Brain pericyte (primary cell): ENCODE data around the gene CMSS1.

Experiments used
- DNase-seq: peaks from one replicate; pipeline ENCODE4 v3.0.0-alpha.2; 2012; ENCODE audit warnings: low read depth, low spot score

The CMSS1 gene

DNA sequence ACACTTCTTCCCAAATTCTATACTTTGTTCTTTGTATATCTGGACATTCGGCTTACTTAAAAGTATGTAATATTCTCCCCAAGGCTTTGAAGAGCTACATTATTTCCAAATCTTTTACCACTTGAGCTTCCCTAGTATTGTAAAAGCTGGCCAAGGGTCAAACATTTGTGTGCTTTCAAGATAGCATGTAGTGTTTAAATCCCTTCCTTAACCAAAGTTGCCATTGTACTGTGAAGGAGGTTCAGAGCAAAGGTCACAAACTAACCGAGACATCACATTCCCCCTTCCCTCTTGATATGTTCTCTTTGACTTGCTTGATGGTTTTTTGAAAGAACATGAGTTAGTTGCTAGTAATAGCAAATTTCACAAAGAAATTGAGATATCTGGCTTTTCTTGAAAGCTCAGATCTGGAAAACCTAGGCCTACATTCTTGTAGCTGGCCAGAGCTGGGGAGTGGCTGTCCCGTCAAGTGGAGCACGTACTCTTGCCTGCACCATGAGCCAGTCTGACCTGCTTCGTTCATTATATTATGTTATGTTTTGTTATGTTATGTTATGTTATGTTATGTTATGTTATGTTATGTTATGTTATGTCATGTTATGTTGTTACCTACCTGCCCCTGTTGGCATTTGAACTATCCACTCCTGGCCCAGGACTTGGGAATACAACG is 236.4 kb downstream of the CMSS1 start:
- DNase-seq = no peak

DNA sequence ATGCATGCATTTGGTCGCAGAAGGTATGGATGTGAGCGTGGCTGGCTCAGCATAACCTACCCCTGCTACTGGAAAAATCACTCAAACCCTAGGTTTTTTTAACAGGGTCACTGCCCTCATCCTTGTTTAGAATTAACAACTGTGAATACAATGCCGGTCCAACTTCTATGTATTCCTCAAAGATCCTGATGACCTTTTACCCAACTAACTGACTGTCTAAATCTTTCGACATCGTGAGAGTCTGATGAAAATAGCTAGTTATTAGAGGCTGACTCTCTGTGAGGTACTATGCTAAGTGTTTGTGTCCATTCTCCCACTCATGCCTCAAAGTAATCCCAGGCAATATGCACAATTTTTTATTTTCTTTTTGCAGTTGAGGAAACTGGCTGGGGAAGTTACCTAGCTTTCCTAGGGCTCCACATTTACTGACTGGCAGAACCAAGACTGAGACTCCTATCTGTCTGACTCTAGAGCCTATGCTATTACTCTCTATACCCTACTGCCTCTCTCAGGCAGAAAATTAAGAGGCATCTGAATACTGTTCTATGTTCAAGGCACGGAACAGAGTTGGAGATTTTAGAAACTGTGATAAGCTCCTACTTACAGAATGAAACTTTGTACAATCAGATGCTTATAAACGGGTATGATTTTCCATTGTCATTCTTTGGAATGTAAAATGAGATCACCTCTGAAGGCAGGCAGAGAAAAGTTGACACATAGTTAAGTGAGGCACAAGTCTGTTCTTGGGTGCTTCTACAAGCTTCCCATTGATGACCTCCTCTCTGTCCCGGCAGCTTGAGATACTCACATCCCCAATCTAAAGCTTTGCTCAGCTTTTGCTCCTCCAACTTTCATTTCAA is 240.3 kb downstream of the CMSS1 start:
- no peak for DNase-seq

DNA sequence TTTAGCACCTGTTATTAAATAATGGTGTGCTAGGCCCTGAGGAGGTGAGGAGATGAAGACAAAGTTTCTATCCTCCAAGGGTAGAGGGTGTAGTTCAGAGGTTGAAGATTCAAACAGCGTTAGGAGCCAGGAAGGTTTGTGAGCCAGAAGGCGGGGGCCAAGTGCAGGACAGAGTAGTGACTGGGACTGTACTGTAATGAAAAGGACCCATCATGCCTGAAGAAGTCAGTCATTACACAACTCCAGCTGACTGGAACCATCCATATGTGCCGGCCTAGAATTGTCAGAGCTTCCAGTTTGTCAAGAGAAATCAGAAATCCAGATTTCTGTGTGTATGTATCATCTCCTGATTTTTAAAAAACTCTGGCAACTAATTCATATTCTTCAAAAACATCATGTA is 241.8 kb downstream of the CMSS1 start:
- DNase-seq = no peak

DNA sequence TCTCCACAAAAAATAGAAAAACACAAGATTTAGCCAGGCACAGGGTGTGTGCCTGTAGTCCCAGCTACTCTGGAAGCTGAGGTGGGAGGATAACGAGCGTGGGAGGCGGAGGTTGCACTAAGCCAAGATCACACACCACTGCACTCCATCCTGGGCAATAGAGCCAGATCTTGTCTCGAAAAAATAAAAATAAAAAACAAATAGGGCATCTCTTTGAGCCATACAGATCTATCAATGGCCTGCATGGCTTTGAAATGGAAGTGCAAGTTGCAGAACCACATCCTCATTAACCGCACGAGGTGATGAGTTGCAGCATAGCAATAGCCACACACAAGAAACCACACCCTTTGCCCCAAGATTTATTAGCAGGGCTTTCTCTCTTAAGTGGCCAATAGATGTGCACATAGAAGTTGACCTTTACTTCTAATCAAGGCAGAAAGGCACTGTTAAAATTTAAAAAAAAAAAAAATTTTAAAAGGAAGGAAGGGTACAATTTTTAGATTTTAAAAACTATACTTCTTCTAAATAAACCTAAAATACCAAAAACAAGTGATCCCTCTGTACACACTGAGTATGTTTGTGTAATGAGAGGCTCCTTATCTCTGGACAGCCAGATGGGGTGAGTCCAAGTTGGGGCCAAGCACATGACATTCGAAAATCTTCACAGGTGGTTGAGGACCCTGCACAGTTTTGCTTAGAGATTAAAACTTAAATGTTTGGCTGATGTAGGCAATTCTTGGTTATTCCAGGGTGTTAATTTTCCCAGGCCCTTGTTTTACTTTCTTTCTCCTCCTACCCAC is 243.2 kb downstream of the CMSS1 start:
- DNase-seq = no peak

DNA sequence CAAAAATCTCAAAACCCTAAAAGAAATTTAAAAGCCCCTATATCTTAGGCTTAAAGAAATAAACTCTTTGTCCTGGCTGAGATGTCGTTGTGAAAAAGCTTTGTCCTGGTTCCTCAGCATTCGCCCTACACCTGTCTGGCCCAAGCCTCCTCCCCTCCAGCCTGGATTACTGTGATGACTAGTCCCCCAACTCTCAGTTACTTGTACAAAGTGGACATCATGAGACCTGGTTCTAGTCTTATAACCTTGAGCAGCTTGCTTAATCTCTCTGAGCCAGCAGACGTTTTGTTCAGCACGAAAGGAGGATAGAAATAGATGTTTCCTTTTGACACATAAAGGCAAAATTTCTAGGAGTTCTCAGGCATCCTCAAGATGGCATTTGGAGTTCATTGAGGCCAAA is 245.0 kb downstream of the CMSS1 start:
- no peak for DNase-seq

DNA sequence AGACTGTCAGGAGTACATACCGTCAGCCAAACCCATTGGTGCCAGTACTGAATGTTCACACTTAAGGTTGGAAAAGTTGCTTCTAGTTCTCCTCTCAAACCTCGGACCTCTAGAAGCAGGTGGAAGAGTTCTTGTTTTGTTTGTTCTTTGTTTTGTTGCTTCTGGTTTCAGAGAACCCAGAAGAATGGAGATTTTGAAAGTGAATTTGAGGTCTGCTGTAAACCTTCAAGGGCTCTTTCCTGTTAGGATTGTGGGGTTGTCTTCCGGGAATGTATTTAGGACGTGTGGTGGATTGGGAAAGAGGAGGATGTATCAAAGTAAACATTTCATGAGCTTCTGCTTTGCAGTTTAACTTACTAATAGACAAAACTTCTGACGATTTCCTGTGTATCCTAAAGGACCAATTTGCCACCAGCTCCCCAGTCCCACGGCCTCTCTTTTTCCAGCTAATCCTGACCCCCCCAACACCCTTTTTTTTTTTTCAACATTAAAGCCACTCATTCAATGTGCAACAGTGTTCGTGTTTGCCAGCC is 246.3 kb downstream of the CMSS1 start:
- no peak for DNase-seq

DNA sequence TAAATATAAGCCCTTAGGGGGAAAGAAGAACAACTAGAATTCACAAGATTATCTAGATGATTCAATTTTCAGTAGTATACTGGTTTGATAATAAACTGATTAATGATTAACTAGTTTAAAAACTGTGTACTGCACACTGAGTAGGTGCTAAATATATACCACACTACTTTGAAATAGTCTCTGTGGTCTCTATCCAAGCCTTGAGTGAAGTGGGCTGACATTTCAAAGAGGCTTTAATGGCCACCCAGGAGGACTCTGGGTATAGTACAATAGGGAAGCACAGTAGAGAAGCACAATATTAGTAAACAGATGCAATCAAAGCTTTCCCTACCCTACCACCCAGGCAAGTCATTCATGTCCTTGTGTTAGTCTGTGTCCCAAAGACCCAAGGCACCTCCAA is 249.9 kb downstream of the CMSS1 start:
- DNase-seq = no peak

DNA sequence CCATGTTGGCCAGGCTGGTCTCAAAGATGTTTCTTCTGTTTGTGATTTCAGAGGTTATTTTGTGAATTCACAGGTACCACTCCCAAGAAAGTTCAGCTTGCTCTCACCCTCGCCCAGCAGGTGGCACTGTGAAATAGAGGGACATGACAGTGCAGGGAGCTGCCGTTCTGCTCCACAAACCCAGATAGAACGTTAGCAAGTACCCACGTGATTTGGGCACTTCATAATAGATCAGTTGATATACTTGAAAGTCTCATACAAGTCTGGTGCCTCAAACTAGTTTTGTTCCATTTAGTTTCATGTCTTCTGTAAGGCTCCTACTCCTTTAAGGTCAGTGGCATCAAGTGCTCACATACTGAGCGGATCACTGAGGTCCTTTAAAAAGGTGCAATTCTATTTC is 251.2 kb downstream of the CMSS1 start:
- no peak for DNase-seq

DNA sequence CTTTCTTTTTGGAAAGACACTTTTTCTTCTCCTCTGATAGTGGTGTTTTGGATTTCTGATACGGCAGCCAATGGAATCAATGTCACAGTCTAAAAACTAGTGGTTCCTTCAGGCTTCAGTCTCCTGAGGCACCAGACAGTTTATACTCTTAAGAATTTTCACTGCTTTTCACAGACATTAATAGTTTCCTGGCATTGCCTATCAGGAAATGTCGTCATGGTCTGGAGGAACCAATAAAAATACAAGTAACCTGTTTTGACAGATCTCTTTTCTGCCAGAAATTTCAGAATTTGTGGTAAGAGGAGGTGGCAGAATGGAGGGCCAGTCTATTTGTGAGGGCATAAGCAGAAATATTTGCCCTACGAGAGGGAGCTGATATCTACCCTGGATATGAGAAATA is 251.8 kb downstream of the CMSS1 start:
- no peak for DNase-seq

DNA sequence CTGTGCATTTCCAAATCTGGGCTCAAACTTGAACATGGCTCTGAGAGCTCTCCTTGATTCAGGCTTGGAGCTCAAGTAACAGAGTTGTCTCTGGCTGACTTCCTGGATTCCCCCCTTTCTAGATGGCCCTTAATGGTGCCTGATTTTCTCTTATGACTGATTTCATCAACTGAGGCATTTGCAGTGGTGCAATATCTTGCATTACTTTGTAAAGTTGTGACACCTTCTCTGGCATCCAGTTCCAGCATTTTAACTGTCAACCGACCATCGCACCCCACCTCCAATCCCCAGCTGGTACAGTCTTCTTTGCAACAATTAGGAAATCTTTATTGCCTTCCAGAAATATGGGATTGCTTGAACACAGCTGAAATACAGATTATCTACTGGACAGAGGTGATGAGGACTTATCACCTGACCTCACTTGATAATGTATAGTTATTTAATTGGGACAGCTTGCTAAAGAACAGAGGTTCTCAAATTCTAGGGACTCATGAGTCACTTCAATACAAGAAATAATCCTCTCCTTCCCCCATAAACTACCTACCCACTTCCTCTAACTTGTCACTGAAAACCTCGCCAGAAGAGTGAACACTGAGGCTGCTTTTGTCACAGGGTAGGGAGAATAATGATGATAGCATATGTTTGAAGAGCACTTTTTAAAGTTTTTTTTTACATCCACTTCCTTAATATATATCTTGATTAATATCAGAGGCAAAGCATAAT is 254.8 kb downstream of the CMSS1 start:
- DNase-seq = no peak

DNA sequence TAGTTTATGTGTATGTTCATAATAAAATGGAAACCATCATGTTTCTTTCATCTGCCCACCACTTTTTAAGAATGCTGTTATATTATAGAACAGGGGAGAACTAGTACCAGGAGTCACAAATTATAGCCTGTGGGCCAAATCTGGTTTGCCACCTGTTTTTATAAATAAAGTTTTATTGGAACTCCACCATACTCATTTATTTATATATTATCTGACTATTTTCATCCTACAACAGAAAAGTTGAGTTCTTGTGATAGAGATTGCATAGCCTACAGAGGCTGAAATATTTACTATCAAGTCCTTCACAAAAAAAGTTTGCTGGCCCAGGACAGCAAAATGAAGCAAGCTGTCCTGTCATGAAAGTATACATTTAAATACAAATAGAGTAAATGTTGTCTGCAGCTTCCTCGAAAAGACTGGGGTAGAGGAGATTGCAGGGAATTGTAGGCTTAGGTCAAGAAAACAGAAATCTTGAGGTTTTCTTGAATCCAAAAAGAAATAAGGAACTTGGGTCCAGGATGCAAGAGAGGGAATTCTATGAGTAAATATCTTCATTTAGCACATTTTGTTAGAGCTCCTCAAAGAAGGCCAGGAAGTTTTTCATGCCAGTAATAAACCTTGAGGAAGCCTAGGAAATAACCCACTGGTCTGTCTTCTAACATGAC is 255.5 kb downstream of the CMSS1 start:
- no peak for DNase-seq

DNA sequence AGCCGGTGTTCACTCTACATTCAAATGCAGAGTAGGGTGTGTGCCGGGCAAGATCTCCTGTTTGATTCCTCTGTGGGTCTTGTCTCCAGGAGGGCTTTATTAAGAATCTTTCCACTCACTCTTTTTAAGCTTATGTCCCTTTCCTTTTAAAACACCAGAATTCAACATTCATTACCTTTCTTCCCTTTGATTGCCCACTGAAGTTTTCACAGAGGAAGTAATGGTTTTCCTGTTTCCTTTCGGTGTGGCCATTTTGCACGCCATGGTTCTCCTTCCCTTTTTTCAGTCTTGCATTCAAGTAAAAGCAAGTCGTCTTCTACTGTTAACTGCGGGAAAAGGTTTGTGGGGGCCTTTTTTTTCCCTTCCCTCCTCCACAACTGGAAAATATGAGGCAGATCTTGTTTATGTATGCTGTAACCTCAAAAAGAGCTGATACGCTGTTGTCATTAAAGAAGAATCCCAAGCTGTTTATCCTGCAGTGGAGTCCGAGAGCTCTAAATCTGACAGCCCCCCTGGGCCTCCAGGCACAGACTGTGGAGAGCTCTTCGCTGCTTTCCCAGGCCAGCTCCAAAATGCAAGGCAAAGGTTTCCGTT is 256.1 kb downstream of the CMSS1 start:
- peak; percentile 62 for DNase-seq

DNA sequence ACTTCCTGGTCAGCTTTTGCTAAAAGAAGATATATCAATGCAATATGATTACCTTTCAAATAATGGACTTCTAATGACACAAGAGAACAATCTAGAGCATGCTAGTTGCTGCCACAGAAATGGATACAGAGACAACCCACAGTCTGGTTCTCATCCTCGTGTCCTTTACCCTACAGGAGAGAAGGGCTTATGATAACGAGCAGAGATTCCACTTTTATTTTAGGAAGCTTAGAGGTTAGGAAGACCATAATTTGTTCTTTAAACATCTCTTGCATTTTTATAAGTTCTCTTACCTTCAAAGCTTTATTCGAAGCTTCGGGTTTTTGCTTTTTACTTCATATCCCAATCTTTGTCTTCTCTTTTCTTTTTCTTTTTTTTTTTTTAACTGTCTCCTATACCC is 257.5 kb downstream of the CMSS1 start:
- DNase-seq = no peak

DNA sequence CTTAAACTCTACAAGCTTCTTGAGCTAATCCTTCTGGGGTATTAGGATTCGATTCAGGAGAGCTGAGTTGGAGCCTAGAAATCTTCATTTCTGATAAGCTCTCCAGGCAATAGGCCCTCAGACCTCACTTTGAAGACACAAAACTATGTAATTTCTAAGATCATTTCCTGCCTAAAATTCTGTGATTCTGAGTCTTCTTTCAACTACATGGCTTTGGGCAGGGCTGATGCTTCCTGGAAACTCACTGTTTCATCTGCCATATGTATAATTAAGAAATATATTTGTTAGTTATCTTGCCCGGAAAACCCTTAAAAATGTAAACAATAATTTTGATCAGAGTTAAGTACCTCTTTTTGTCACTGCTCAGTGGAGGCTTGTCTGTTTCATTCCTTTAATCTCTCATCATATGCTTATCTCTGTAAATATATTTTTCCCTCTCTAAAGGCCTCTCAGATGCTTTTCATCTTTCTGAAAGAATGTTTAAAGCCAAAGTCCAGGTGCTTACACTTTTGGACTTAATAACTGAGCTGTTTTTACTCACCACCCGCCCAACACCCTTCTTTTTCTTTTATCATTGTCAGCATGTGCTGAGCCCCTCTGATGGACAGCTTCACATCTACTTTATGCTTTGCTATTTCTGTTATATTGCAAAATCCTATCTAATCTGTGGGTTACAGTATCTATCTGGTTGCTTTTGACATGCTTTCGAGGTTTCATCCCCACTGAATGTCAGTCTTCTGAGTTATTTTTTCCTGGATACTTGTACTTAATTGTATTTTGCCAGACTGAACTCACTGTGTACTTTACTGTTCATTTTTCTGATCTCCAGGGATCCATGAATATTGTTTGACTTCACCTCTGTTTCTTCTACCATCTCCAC is 258.4 kb downstream of the CMSS1 start:
- no peak for DNase-seq

DNA sequence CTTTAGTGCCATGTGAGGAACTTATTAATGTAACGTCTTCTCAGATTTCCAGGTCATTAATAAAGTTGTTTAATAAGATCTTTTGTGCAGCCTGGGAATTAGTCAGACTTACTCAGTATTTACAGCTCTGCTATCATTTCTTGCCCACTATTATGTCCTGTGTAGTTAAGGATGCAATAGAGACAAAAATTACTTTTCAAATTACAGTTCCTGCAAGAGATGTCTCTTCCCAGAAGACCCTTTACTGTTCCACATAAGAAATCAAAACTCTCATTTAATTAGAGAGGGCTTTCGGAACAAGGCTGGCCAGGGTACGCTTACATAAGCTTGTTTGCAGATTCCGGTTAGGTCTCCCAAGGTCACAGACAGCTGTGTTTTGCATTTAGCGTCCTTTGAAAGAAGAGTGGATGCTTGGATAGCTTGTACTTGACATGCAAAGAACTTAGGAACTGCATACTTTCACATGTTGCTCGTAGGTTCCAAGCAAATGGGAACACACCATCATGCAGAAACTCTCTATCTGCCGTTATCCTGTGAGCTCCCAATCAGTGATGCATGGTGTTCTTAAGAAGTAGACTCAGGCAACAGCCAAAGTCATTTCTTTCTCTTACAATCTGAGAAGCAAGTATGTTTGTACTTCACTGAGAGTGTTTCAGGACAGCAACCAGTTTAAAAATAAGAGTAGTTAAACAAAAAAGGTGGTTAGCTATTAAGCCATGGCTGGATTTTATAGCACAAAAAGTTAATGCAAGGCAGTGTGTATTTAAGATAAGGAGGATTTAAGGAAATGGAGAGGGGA is 259.3 kb downstream of the CMSS1 start:
- no peak for DNase-seq

DNA sequence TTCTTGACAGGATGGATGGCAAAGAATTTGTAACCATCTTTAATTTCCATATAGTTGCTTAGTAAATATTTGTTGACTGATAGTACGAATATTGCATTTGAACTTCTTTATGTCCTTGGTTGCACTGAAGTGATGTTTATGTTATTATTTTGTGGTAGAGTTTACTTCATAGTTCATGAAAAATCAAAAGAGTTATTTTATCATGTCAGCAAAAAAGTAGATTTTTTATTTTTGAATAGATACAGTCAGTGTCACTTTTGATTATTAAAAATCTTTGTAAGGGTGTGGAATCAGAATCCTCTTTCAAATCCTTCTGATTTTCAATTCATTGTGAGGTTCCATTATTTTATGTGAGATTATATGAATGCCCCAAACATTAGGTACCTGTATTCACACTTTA is 261.7 kb downstream of the CMSS1 start:
- DNase-seq = no peak

DNA sequence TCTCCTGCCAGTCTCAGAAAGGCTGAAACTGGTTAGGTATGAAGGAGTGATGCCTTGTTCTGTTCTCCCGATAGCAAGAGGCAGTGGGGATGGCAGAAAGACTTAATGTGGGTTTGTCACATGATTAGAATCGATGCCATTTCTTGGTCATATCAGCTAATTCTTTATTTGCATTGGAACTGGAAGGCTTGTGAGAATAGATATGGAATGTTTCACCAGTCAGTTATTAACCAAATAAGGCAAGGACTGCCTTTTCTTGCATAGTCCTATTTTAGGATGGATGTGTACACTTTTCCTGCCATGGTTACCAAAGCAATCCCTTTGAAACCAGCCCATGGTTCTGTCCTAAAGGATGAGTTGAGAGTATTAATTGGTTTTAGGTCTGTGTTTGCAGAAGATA is 262.9 kb downstream of the CMSS1 start:
- DNase-seq = no peak

DNA sequence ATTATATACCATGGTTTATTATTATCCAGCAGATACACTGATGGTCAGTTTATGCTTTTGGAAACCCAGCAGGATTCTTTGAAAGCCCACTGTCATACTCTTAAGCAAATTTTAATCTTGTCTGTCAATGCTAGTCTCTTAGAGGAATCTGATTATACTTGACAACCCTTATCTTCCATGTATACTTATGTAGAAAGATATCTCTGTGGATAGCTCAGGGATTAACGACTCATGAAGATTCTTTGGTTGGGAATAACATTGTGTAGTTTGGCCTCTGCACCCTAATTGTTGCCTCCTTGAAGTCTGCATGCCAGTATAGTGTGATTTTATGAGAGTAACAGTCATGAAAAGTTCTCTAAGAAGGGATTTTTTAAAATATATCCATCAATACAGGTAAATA is 263.6 kb downstream of the CMSS1 start:
- DNase-seq = no peak
